ENCODE results near the gene BORCS6.

DNA sequence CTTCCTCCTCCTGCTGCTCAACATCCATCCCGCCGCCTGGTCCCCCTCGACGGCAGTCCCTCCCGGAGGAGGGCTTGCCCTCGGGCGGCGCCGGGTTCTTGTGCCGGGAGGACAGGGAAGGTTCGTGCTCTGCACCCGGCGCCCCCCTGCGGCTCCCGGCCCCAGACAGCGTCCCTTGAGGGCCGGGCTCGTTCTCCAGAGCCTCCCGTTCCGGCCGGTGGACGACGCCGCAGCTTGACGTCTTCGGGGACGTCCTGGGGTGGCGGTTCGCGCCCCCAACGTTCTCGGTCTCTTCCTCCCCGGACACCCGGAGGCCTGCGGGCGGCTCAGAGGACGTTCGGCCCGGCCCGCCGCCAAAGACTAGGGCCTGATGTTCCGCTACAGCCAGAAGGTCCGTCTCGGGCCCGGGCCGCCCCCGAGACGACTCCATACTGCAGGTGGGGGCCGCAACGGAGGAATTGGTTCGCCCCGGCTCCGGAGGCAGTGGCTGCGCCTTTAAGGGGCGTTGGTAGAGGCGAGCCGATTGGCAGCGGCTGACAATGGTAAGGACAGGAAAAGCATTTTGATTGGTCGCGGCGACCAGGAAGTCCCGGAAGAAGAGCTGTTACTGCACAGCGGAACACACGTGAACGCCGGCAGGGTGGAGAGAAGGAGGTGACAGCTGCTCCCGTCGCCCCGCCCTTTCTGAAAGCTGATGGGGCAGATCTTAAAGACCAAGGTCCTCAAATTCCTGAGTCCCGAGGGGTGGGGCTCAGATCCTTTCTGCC, at the start of gene BORCS6:
- TF ChIP-seq CTCF (conservative IDR thresholded peaks at IDR 0.05; ENCODE audit: low read depth in 2 of 2), result no peak
- TF ChIP-seq EZH2 (IDR thresholded peaks at IDR 0.05; ENCODE audit: low read depth, unreplicated experiment), result no peak

Data from GM23338 (cell line).